NCI-H526 treated with DMSO at 0.1 percent for 48 hours (cell line): ENCODE data around the gene OSBPL1A.

Experiments used
- DNase-seq: peaks from one replicate; lab custom pipeline; 2025; lab: John Stamatoyannopoulos, UW

OSBPL1A gene

GRCh38 chr18:24267878-24268277 is 129.7 kb downstream of the OSBPL1A start:
- no peak for DNase-seq

DNA sequence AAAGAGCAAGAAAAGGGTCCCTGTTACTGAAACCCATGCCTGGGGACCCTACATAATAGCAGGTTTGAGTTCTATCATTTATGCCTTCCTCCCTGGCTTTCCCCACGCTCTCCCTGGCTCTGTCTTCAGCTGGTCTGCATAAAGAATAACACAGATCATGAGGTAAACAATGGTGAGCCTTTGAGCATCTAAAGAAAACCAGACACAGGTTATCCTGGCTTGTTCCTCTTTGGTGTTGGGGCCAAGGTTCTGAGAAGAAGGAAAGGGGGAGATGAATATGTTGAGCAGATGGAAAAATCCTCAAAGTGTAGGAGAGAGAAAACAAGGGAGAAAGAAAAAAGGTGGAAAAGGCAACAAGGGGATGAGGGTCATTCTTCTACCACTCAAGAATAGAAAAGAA is 131.5 kb downstream of the OSBPL1A start:
- no peak for DNase-seq

DNA sequence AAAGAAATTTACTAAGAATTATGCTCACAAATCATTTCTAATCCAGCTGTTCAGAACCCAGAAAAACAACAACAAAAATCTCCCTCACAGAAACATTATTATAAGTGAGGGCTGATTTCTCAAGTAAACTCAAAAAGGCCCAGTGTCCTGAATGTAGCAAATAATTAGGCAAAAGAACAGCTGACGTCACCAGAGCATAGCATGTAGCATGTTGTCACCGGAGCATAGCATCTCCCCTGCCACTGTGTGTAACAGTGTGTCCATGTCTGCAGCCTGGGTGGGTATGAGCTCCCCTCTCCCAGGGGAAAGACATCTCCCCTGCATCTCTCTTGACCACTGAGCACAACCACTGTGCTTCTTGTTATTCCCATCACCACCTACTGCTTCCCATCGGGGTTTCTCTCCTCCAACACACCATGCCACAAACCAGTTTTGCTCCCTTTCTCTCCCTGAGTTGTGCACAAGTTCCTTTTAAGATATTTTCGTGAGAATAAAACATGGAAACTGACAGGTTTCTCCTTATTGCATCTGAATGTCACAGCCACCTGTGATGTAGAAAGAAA is 132.0 kb downstream of the OSBPL1A start:
- no peak for DNase-seq

DNA sequence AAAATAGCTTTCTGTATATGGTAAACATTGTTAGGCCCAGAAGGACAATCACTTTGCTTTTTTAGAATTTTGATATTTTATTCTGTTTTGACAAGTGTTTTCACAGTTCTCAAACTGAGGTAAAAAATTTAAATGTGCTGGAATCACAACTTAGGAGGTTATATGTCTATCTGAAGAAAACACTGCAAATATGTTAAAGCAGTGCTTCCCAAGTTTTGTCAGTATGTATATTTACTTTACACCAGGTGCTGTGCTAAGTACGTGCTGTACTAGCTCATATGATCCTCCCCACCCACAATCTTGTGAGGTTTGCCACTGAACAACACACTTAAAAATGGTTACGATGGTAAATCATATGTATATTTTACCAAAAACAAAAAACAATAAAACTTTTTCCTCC is 134.6 kb downstream of the OSBPL1A start:
- no peak for DNase-seq

DNA sequence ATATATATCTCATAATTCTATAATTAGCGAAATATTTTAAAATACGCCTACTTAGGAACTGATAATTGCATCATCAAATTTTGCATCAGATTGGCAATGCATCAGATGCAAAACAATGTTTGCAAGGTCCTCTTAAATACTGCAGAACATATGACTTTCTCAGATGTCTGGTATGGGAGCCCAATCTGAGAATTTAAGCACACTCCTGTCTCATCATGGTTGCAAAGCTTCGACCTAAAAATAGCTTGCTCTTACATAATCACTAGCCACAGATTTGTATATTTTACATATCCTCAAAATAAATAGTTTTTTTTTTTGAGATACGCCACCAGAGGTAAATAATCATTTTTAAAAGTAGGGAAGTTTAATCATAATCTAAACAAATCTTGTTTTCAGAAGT is 135.5 kb downstream of the OSBPL1A start:
- DNase-seq = no peak

- DNase-seq = no peak
Measured at GRCh38 chr18:24259869-24260641, 137.6 kb downstream of the OSBPL1A start.

DNA sequence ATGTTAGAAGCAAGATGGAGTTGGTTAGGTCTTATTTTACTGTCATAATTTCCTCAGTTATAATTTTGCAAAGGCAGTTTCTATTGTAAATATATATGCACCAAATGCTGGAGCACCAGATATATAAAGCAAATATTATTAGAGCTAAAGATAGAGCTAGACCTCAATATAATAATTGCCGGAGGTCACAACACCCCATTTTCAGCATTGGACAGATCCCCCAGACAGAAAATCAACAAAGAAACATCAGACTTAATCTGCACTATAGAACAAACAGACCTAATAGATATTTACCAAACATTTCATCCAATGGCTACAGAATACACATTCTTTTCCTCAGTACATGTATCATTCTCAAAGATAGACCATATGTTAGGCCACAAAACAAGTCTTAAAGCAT is 143.6 kb downstream of the OSBPL1A start:
- no peak for DNase-seq

DNA sequence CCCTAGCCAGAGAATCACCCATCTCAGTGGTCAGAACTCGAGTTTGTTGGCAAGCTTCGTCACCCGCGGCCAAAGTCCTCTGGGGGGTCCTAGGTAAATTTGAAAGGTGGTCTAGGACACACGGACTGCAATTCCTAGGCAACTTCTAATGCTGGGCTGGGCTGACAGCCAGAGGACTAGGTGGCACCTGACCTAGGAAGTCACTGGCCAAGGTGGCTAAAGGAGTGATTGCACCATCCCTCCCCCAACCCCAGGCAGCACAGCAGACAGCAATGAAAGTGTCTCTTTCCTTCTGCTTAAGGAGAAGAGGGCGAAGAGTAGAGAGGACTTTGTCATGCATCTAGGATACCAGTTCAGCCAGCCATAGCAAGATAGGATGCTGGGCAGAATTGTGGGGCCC is 147.9 kb downstream of the OSBPL1A start:
- no peak for DNase-seq

- DNase-seq = no peak
Measured at GRCh38 chr18:24248359-24248758, 149.3 kb downstream of the OSBPL1A start.

GRCh38 chr18:24246143-24246542 is 151.5 kb downstream of the OSBPL1A start:
- DNase-seq = no peak

DNA sequence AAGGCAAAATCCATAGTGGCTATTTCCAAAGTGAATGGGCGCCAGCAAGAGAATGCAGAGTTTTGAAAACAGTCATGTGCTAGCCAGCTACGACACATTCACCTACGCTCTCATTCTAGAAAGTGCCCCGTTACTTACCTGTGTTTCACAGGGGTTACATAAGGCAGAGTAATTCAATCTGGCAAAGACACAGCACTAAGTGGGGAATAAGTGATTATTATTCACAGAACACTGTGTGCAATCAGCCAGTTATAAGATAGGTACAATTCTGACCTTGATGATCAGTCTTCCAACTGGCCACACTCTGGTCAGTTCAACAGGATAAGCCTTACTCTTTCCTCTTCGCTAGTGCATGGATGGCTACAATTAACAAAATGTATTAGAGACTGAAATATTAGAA is 152.9 kb downstream of the OSBPL1A start:
- DNase-seq = no peak

GRCh38 chr18:24243677-24244076 is 153.9 kb downstream of the OSBPL1A start:
- no peak for DNase-seq

DNA sequence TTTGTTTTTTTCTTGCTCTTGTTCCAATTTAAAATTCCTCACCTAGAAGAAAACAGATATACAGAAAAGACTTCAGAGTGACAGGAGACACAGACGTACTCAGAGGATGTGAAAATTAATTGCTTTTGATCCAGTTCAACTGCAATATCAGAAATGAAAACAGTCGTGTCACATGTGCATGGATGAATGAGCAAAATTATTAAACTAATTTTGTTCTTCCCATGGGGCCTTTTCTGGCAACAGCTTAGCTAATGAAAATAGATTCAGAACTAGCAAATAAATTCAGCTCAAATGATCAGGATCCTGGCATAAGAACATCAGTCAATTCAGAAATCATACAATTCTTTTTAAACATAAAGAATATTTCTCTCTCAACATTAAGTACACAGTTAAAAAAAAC is 158.3 kb downstream of the OSBPL1A start:
- no peak for DNase-seq

DNA sequence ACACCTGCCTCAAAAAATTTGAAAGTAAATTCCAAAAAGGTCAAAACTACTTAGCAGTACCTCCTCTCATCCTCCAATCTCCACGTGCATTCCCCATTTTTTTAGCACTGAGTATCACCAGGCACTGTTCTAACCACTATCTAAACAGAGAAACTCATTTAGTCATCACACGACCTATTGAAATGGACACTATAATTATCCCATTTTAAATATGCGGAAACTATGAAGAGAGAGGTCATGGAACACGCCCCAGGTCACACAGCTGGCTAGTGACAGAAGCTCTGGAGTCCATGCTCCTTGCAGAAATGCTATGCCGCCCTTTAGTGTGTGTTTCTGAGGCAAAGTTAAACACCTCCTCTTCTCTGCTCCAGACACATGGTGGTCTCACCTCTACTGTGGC is 159.2 kb downstream of the OSBPL1A start:
- no peak for DNase-seq

DNA sequence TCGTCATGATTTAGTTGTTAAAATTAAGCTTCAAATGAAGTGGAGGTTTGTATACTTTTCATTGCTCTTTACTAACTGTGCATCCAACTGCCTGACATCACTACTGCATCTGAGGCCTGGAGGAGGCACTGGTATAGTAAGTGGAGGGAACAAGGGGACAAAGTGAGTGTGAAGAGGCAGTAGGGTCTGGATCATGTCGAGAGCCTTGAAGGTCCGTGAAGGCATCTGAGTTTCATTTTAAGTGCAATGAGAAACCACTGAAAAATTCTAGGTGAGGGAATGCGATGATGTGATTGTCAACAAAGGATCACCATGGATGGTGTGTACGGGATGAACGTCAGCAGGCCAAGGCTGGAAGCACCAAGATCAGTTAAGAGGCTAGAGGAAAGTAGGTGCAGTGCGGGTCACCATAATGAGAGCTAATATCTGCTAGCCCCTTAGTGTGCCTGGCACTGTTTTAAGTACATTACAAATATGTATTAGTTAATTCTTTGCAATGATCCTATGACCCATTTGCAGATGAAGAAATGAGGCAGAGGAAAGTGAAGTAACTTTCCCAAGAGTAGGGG is 162.7 kb downstream of the OSBPL1A start:
- no peak for DNase-seq

DNA sequence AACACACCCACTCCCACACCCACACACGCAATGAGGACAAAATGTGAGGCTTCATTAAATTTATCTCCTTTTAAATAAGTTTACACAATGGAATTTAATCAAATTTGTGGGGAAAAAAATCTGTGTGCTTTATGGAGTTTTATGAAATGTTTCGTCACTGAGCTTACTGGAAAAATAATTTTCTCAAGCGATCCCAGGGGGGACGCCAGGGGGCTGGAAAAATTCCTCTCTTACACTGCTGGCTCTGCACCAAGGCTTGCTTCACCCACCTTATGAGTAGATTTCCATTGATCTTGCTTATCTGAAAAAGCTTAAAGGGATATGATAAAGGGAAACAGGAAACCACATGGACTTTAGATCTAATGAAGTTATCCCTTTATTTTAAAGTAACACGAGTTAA is 163.3 kb downstream of the OSBPL1A start:
- no peak for DNase-seq

DNA sequence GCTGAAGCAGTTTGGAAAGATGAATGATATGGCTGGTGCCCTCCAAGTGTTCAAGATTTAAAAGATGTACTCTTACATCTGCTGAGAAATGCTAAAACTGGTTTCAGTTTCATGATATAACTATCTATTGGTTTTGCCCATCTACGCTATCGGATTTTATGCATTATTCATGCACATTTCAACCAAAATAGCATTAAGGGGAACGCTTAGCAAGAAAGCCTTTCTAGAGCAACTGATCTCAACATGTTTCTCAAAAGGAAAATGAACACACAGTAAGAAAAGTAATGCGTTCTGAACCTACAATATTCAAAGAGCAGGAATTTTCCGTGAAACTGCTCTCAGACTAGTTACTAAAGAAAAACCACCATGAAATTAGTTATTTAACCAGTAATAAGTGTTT is 164.8 kb downstream of the OSBPL1A start:
- no peak for DNase-seq

DNA sequence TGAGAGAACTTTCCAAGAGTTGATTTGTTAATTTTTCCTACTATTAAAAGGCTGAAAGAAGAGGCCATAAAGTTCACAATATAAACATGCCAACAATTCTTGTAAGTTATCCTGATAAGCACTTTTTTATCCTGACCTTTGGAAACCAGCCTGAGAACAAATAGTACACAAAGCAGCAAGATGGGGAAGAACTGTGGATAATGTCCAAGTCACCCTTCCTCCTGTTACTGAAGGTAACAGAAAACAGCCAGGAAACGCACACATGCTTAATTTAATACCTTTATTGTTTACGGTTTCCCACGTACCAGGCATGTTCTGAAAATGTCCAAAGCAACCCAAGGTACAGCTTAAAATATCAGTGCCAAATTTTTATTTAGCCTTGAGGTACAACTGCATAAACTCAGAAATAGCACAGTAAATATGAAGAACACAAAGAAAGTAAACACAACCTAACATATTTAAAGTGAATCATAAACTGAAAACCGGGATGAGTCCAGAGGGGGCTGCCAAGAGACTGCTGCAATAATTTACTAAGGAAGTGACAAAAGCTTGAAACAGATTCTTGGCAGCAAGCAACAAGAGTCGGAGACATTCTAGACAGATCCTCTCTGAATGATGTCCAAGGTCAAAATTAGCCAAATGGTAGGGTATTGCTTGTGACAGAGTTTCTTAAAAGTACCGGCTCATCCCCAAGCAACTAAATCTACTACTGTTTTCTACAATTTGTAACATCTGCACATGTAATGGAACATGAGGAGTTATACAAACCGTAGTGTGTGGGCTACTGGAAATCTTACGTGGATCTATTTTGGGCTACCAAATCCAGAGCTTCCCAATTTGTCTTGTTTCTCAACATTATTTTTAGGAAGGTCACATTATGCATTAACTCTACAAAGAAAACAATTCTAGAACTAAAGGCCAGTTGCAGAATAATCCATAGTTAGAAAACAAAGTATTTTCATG is 165.6 kb downstream of the OSBPL1A start:
- DNase-seq = no peak

DNA sequence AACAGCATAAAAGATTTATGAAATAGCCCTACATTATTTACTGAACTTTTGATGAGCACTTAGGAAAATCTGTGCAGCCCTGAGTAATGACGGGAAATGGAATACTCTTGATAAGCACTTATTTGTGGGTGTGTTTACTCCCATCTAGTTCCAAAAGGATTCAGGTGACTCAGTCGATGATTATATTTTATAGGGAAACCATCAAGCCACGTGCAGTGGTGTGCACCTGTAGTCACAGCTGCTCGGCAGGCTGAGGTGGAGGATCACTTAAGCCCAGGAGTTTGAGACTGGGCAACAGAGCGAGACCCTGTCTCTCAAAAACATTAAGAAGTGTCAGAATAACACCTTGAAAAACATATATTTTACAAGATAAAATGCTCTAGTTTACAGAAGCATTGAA is 166.9 kb downstream of the OSBPL1A start:
- DNase-seq = no peak

- no peak for DNase-seq
Measured at GRCh38 chr18:24228667-24229041, 169.0 kb downstream of the OSBPL1A start.

- DNase-seq = no peak
Measured at GRCh38 chr18:24227977-24228666, 169.5 kb downstream of the OSBPL1A start.

- no peak for DNase-seq
Measured at GRCh38 chr18:24220318-24220688, 177.3 kb downstream of the OSBPL1A start.
